Omental fat pad (tissue), 4 donors: ENCODE results near the gene ODC1. TPM values are rescaled to one million over a fixed set of nuclear protein-coding genes. Genes with fewer than 3 reads are reported as not detected.

Experiments
- ATAC-seq: fragments of 150-250 bp; one replicate; pipeline ENCODE4 v1.9.1; 2016; ENCODE audit warnings: mild to moderate bottlenecking, moderate library complexity; ENCODE audit not compliant: low FRiP score
- DNase-seq: peaks from one replicate; pipeline ENCODE4 v3.0.0-alpha.2; 2019; ENCODE audit warnings: low spot score
- CTCF ChIP-seq, 3 donors: fragments of 450-650 bp; IDR thresholded peaks; one replicate each; pipeline ENCODE4 v1.5.1; 2016 to 2017; ENCODE audit warnings: antibody characterized with exemption in 3 of 3, mild to moderate bottlenecking in 3 of 3, moderate library complexity in 2 of 3
- total RNA-seq, 4 donors: library from RNA; depleted of rRNA; stranded (reverse); fragments of >200 nt; gene quantifications; one replicate each; pipeline ENCODE4 v1.1.0, GENCODE V29; 2016

Gene ODC1
- total RNA-seq, 4 donors from 2014 or later: 46.8 to 264 (median 114) TPM

DNA sequence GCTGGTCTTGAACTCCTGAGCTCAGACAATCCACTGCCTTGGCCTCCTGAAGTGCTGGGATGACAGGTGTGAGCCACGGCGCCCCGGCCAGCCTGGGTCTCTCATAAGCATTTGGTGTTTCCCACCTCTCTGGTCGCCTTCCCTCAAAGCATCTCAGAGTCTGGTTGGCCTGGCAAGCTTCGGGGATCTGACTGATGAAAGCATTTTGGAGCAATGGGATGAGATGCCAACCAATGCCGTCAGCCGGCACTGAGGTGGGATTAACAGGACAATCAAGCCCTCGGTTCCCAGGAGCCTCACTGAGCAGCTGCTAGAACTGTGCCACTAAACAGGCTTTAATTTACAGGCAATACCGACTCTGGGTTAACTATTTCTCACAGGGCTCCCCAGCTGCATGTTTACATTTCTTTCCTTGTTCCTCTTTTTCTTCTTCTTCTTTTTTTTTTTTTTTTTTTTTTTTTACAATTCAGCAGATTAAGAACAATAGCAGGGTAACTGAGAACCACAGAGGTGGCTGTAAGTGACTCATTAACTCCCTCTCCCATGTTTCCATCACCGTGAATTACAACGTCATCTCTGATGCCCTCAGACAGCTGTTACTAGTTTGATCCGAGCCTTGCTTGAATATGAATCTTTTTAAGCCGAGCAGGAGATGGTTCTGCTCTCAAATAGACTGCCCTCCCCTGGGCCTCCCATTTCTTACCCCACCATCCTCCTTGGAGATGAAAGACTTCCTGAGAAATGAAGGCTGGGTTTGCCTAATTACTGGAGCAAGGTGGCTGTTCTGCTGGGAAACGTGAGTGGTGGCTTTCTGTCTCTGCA lies 37.9 kb downstream of the ODC1 start:
- no peak for TF ChIP-seq CTCF (IDR thresholded peaks at IDR 0.05)
- ATAC-seq: no peak
- no peak for DNase-seq

- DNase-seq: no peak
- TF ChIP-seq CTCF (IDR thresholded peaks at IDR 0.05): peak in 1 of 3 donors; percentile 94
- peak; percentile 52 for ATAC-seq
Observed at GRCh38 chr2:10408649-10409579, 39.2 kb downstream of the ODC1 start.

DNA sequence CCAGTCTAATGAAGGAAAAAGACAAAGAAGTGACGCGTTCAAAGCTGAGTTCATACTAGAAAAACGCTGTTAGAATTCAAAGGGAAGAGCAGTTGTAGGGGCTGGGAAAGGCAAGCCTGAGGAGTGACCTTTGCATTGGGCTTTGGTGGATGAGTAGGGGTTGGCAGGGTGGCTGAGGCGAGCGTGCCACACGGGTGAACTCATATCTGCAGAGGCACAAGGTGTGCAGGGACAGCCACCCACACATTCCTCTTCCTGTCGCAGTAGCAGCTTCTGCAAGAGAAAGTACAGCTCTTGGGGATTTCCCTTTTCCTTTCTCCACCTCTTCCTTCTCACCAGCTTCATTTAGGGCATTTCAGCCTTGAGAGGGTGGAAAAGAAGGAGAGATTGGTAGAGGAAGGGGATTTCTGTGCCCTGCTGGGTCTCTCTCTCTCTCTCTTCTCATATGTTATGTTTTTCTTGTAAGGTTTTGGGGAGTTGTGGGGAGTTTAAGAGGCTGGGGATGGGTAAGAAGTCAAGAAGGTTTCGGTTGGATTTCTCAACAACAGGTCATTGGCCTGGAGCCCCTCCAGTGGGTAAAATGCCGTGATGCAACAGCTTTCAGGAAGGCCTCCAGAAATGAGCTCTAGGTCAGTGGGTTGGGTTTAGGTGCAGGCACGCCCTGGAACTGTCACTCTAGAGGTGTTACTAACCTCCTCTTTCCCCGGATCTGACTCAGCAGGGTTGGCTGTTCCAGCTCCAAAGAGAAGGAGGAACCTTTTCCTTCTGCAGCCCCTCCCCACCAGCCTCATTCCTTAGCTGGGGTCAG lies 40.1 kb downstream of the ODC1 start:
- no peak for TF ChIP-seq CTCF (IDR thresholded peaks at IDR 0.05)
- DNase-seq (peak; percentile 65), ATAC-seq (peak; percentile 72)

GRCh38 chr2:10407432-10407831 lies 40.7 kb downstream of the ODC1 start:
- TF ChIP-seq CTCF (IDR thresholded peaks at IDR 0.05): no peak
- ATAC-seq (no peak), DNase-seq (no peak)

GRCh38 chr2:10406491-10407188 lies 41.5 kb downstream of the ODC1 start:
- ATAC-seq: no peak
- no peak for TF ChIP-seq CTCF (IDR thresholded peaks at IDR 0.05)
- no peak for DNase-seq

GRCh38 chr2:10406016-10406415 lies 42.1 kb downstream of the ODC1 start:
- ATAC-seq (no peak), DNase-seq (no peak)
- no peak for TF ChIP-seq CTCF (IDR thresholded peaks at IDR 0.05)
